Left renal pelvis (tissue), 4 donors: Measurements from ENCODE around the gene TAX1BP1. TPM values are rescaled to one million over a fixed set of nuclear protein-coding genes. Genes with fewer than 3 reads are reported as not detected.
A peak's percentile ranks its signal among the peaks of the same experiment; 100 is the strongest.

ENCODE experiments used
- DNase-seq, 4 donors: peaks; one replicate each; pipeline ENCODE4 v3.0.0-alpha.2; 2013; ENCODE audit warnings: low read depth in 4 of 4, low spot score in 3 of 4
- polyA plus RNA-seq, 4 donors: library from polyadenylated mRNA; unstranded; fragments of 120-200 nt; gene quantifications; one replicate each; pipeline ENCODE4 v1.2.1, GENCODE V29; 2013; ENCODE audit not compliant: insufficient read length in 4 of 4

Gene TAX1BP1
- polyA plus RNA-seq, 4 donors, result 74.6 to 133 (median 117) TPM

- DNase-seq, result peak in 1 of 4 donors; percentile 8
Observed at GRCh38 chr7:27873981-27874957, 134.3 kb downstream of the TAX1BP1 start.

DNA sequence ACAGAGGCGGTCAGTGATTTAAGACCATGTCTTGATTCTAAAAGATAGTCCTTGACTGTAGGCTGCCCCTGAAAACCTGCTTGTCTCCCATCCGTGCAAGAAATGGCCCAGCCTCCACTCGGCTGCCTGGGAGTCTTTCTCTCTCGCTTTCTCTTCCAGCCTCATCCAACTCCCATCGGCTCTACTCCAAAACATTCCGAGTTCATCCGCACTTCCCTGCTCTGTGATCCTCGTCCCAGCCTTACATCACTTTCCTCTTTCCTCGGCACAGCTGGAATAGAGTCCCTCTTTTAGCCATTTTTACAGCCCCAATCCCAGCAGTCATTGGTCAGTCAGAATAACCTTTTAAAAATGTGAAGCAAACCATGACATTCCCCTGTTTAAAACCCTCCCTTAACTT, 135.1 kb downstream of the TAX1BP1 start:
- no peak for DNase-seq

DNA sequence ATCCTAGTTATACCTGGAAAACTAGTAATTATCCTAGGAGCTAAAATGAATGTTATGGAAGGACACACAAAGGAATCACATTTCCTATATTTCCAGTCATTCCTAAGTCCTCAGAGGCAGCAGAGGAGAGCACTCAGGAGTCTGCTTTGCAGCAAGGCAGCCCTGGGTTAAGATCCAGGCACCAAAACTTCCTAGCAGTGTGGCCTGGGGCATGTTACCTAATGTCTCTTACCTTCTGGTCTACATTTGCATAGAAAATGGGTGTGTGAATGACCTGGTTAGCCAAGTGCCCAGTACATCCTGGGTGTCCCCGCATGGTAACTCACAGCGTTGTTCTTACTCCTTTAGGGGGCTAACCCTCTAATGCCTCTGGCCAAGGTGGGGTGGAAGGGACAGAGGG, 135.9 kb downstream of the TAX1BP1 start:
- no peak for DNase-seq

- DNase-seq, result no peak
Observed at GRCh38 chr7:27876756-27877155, 136.8 kb downstream of the TAX1BP1 start.

Other genes starting within 250 kb of the TAX1BP1 start
- 100 to 1,000 TPM in 1 of 4 donors, 10 to 100 TPM in 3; 47.8 to 103 (median 87.4) TPM for gene HIBADH, start 77.3 kb upstream of the TAX1BP1 start, polyA plus RNA-seq